ENCODE data around the gene SCLY.
"Not testable (repeated sequence)": the region's sequence is repeated elsewhere in the genome, so short reads cannot be mapped to it uniquely, and the experiment has no call there.

The SCLY gene

DNA sequence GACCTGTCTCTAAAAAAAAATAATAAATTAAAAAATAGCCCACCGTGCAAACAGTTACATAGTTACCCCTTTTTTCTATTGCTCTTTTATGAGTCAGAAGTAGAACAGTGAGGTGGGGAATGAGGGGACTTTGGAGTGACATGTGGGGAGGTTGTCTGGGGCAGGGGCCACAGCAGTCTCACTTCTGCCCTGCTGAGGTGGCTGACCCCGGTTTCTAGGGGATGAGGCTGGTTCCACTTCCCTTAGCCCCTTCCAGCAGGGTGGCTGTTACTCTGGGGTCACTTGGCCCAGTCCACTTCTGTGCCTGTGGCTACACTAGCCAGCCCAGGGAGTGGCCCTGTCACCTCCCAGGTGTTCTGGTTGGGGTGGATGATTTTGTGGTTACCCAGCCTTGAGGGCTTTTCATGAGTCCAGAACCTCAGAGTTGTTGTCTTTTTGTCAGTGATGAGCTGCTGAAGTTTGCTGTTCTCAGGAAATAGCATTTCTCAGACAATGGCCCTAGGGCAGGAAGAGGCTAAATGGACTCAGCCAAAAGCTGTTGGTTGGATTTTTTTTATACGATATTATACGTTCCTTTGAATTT is 28.0 kb upstream of the SCLY start:
- TF ChIP-seq, protein P1, sequence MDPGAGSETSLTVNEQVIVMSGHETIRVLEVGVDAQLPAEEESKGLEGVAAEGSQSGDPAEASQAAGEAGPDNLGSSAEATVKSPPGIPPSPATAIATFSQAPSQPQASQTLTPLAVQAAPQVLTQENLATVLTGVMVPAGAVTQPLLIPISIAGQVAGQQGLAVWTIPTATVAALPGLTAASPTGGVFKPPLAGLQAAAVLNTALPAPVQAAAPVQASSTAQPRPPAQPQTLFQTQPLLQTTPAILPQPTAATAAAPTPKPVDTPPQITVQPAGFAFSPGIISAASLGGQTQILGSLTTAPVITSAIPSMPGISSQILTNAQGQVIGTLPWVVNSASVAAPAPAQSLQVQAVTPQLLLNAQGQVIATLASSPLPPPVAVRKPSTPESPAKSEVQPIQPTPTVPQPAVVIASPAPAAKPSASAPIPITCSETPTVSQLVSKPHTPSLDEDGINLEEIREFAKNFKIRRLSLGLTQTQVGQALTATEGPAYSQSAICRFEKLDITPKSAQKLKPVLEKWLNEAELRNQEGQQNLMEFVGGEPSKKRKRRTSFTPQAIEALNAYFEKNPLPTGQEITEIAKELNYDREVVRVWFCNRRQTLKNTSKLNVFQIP (CRISPR knock-in tag; IDR thresholded peaks at IDR 0.05; ENCODE audit: borderline replicate concordance, low read depth) = no peak
- TF ChIP-seq TOX (CRISPR knock-in tag; IDR thresholded peaks at IDR 0.05; ENCODE audit: borderline replicate concordance) (no peak), SNAI2 (CRISPR knock-in tag; IDR thresholded peaks at IDR 0.05) (no peak), GLIS3 (CRISPR knock-in tag; IDR thresholded peaks at IDR 0.05) (no peak), ZC3H10 (CRISPR knock-in tag; IDR thresholded peaks at IDR 0.05) (no peak), ARNTL (CRISPR knock-in tag; IDR thresholded peaks at IDR 0.05; ENCODE audit: borderline replicate concordance, low read depth) (no peak), CSDC2 (CRISPR knock-in tag; IDR thresholded peaks at IDR 0.05) (no peak), OSR1 (CRISPR knock-in tag; IDR thresholded peaks at IDR 0.05) (no peak), ISL1 (CRISPR knock-in tag; IDR thresholded peaks at IDR 0.05) (no peak), PPARA (CRISPR knock-in tag; IDR thresholded peaks at IDR 0.05; ENCODE audit: borderline replicate concordance) (no peak), TCF4 (CRISPR knock-in tag; IDR thresholded peaks at IDR 0.05; ENCODE audit: borderline replicate concordance) (no peak), ZNF565 (CRISPR knock-in tag; conservative IDR thresholded peaks at IDR 0.05; ENCODE audit: low read depth) (no peak), BACH2 (CRISPR knock-in tag; IDR thresholded peaks at IDR 0.05; ENCODE audit: borderline replicate concordance) (no peak), ZNF70 (CRISPR knock-in tag; IDR thresholded peaks at IDR 0.05) (no peak), ZNF8 (CRISPR knock-in tag; IDR thresholded peaks at IDR 0.05) (no peak), ZFP30 (CRISPR knock-in tag; IDR thresholded peaks at IDR 0.05) (no peak), ZFP3 (CRISPR knock-in tag; IDR thresholded peaks at IDR 0.05) (no peak)
- TF ChIP-seq, protein P2, sequence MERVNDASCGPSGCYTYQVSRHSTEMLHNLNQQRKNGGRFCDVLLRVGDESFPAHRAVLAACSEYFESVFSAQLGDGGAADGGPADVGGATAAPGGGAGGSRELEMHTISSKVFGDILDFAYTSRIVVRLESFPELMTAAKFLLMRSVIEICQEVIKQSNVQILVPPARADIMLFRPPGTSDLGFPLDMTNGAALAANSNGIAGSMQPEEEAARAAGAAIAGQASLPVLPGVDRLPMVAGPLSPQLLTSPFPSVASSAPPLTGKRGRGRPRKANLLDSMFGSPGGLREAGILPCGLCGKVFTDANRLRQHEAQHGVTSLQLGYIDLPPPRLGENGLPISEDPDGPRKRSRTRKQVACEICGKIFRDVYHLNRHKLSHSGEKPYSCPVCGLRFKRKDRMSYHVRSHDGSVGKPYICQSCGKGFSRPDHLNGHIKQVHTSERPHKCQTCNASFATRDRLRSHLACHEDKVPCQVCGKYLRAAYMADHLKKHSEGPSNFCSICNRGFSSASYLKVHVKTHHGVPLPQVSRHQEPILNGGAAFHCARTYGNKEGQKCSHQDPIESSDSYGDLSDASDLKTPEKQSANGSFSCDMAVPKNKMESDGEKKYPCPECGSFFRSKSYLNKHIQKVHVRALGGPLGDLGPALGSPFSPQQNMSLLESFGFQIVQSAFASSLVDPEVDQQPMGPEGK (CRISPR knock-in tag; IDR thresholded peaks at IDR 0.05; ENCODE audit: borderline replicate concordance) = no peak
- TF ChIP-seq, protein P3, sequence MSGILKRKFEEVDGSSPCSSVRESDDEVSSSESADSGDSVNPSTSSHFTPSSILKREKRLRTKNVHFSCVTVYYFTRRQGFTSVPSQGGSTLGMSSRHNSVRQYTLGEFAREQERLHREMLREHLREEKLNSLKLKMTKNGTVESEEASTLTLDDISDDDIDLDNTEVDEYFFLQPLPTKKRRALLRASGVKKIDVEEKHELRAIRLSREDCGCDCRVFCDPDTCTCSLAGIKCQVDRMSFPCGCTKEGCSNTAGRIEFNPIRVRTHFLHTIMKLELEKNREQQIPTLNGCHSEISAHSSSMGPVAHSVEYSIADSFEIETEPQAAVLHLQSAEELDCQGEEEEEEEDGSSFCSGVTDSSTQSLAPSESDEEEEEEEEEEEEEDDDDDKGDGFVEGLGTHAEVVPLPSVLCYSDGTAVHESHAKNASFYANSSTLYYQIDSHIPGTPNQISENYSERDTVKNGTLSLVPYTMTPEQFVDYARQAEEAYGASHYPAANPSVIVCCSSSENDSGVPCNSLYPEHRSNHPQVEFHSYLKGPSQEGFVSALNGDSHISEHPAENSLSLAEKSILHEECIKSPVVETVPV (CRISPR knock-in tag; IDR thresholded peaks at IDR 0.05) = no peak
- TF ChIP-seq, protein P4, sequence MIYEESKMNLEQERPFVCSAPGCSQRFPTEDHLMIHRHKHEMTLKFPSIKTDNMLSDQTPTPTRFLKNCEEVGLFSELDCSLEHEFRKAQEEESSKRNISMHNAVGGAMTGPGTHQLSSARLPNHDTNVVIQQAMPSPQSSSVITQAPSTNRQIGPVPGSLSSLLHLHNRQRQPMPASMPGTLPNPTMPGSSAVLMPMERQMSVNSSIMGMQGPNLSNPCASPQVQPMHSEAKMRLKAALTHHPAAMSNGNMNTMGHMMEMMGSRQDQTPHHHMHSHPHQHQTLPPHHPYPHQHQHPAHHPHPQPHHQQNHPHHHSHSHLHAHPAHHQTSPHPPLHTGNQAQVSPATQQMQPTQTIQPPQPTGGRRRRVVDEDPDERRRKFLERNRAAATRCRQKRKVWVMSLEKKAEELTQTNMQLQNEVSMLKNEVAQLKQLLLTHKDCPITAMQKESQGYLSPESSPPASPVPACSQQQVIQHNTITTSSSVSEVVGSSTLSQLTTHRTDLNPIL (CRISPR knock-in tag; IDR thresholded peaks at IDR 0.05; ENCODE audit: low read depth) = no peak
- no peak for ATAC-seq

DNA sequence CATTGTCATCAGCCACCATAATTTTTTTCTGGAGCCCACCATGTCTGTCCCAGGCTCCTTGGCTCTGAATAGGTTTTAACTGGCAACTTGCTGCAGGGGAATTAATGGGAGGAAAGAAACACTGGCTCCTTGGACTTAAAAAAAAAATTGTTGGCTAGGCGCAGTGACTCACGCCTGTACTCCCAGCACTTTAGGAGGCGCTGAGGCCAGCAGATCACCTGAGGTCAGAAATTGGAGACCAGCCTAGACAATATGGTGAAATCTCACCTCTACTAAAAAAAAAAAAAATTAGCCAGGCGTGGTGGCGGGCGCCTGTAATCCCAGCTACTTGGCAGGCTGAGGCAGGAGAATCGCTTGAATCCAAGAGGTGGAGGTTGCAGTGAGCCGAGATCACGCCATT is 26.8 kb upstream of the SCLY start:
- ATAC-seq = not testable (repeated sequence)

DNA sequence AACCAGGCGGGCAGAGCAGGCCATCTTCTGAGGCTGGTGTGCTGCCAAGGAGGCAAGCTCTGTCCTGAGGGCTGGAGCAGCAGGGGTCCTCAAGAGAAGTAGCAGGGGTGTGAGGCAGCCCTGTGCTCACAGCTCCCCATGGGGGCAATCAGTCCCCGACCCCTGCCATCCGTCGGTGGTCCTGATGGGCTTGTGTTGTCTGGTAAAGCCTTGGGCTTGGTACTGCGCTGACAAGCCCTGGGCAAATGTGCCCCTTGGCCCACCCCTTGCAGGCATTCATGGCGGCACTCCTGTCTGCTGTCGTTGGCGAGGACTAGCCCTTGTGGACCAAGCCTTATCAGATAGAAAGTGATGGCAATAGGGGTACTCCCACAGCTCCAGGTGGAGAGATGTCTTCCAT is 22.6 kb upstream of the SCLY start:
- TF ChIP-seq, protein P2 (CRISPR knock-in tag; IDR thresholded peaks at IDR 0.05; ENCODE audit: borderline replicate concordance) = no peak
- TF ChIP-seq BACH2 (CRISPR knock-in tag; IDR thresholded peaks at IDR 0.05; ENCODE audit: borderline replicate concordance) = no peak
- no peak for TF ChIP-seq OSR1 (CRISPR knock-in tag; IDR thresholded peaks at IDR 0.05)
- TF ChIP-seq, protein P3 (CRISPR knock-in tag; IDR thresholded peaks at IDR 0.05) = no peak
- TF ChIP-seq TOX (CRISPR knock-in tag; IDR thresholded peaks at IDR 0.05; ENCODE audit: borderline replicate concordance) = no peak
- no peak for TF ChIP-seq ZFP30 (CRISPR knock-in tag; IDR thresholded peaks at IDR 0.05)
- TF ChIP-seq, protein P4 (CRISPR knock-in tag; IDR thresholded peaks at IDR 0.05; ENCODE audit: low read depth) = no peak
- no peak for TF ChIP-seq ZNF70 (CRISPR knock-in tag; IDR thresholded peaks at IDR 0.05)
- TF ChIP-seq ZNF8 (CRISPR knock-in tag; IDR thresholded peaks at IDR 0.05) = no peak
- no peak for TF ChIP-seq ZNF565 (CRISPR knock-in tag; conservative IDR thresholded peaks at IDR 0.05; ENCODE audit: low read depth)
- TF ChIP-seq ZFP3 (CRISPR knock-in tag; IDR thresholded peaks at IDR 0.05) = no peak
- TF ChIP-seq, protein P1 (CRISPR knock-in tag; IDR thresholded peaks at IDR 0.05; ENCODE audit: borderline replicate concordance, low read depth) = no peak
- TF ChIP-seq ZC3H10 (CRISPR knock-in tag; IDR thresholded peaks at IDR 0.05) = no peak
- no peak for TF ChIP-seq SNAI2 (CRISPR knock-in tag; IDR thresholded peaks at IDR 0.05)
- no peak for TF ChIP-seq ESRRG (CRISPR knock-in tag; IDR thresholded peaks at IDR 0.05)
- no peak for TF ChIP-seq ISL1 (CRISPR knock-in tag; IDR thresholded peaks at IDR 0.05)
- no peak for TF ChIP-seq GLIS3 (CRISPR knock-in tag; IDR thresholded peaks at IDR 0.05)
- no peak for ATAC-seq

All from SK-N-SH treated with all-trans-retinoic acid at 6 μM for 48 hours (cell line).